ENCODE data around the gene SMYD3.
"Not testable (repeated sequence)": the region's sequence is repeated elsewhere in the genome, so short reads cannot be mapped to it uniquely, and the experiment has no call there.

The SMYD3 gene

GRCh38 chr1:246324711-246325110, 182.4 kb downstream of the SMYD3 start:
- Histone ChIP-seq H3K9me2 (replicated peaks; ENCODE audit: insufficient read depth, low read length) (no peaks in the 10 kb centered on the region), H4K20me1 (ENCODE audit: low read depth, low read length) (no peaks in the 10 kb centered on the region), H3K4me2 (ENCODE audit: low read depth, low read length, poor library complexity, severe bottlenecking) (no peak overlapping the region), H3K4me3 (ENCODE audit: insufficient read depth, low read length, poor library complexity, severe bottlenecking) (no peak overlapping the region), H3K27me3 (ENCODE audit: low read length) (no peaks in the 10 kb centered on the region), H2AFZ (ENCODE audit: low read depth, low read length, severe bottlenecking) (no peak overlapping the region), H3K9ac (ENCODE audit: low read length) (no peak overlapping the region), H3K9me3 (ENCODE audit: insufficient read depth, low read length) (no peaks in the 10 kb centered on the region), H3K79me2 (ENCODE audit: insufficient read depth, low read length) (no peaks in the 10 kb centered on the region), H3K36me3 (ENCODE audit: low read length) (no peaks in the 10 kb centered on the region), H3K27ac (ENCODE audit: low read depth, low read length) (no peak overlapping the region), H3F3A (ENCODE audit: insufficient read depth) (no peaks in the 10 kb centered on the region; the same call in 1 of the 2 replicates)
- TF ChIP-seq EZH2phosphoT487 (conservative IDR thresholded peaks at IDR 0.05; ENCODE audit: low read length): no peak
- TF ChIP-seq, protein P1, sequence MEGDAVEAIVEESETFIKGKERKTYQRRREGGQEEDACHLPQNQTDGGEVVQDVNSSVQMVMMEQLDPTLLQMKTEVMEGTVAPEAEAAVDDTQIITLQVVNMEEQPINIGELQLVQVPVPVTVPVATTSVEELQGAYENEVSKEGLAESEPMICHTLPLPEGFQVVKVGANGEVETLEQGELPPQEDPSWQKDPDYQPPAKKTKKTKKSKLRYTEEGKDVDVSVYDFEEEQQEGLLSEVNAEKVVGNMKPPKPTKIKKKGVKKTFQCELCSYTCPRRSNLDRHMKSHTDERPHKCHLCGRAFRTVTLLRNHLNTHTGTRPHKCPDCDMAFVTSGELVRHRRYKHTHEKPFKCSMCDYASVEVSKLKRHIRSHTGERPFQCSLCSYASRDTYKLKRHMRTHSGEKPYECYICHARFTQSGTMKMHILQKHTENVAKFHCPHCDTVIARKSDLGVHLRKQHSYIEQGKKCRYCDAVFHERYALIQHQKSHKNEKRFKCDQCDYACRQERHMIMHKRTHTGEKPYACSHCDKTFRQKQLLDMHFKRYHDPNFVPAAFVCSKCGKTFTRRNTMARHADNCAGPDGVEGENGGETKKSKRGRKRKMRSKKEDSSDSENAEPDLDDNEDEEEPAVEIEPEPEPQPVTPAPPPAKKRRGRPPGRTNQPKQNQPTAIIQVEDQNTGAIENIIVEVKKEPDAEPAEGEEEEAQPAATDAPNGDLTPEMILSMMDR (IDR thresholded peaks at IDR 0.05; ENCODE audit: insufficient read depth, low read length, poor library complexity, severe bottlenecking): no peak

DNA sequence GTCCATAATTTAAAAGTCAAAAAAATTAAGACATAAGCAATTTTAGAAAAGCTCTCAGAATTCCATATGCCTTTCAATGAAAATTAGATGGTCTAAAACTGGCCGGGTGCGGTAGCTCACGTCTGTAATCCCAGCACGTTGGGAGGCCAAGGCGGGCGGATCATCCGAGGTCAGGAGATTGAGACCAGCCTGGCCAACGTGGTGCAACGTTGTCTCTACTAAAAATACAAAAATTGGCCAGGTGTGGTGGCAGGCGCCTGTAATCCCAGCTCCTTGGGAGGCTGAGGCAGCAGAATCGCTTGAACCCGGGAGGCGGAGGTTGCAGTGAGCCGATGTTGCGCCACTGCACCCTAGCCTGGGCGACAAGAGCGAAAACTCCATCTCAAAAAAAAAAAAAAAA, 183.0 kb downstream of the SMYD3 start:
- not testable (repeated sequence) for H3K27ac ChIP-seq (ENCODE audit: low read depth, low read length); H4K20me1 ChIP-seq (ENCODE audit: low read depth, low read length); H3K36me3 ChIP-seq (ENCODE audit: low read length); H3K9me2 ChIP-seq (replicated peaks; ENCODE audit: insufficient read depth, low read length); H3K9ac ChIP-seq (ENCODE audit: low read length); H2AFZ ChIP-seq (ENCODE audit: low read depth, low read length, severe bottlenecking); H3K27me3 ChIP-seq (ENCODE audit: low read length); H3K9me3 ChIP-seq (ENCODE audit: insufficient read depth, low read length); H3F3A ChIP-seq (ENCODE audit: insufficient read depth); H3K4me2 ChIP-seq (ENCODE audit: low read depth, low read length, poor library complexity, severe bottlenecking); H3K79me2 ChIP-seq (ENCODE audit: insufficient read depth, low read length); H3K4me3 ChIP-seq (ENCODE audit: insufficient read depth, low read length, poor library complexity, severe bottlenecking)

- no peaks in the 10 kb centered on the region for H4K20me1 ChIP-seq (ENCODE audit: low read depth, low read length)
- no peaks in the 10 kb centered on the region for H3K79me2 ChIP-seq (ENCODE audit: insufficient read depth, low read length)
- no peak overlapping the region for H2AFZ ChIP-seq (ENCODE audit: low read depth, low read length, severe bottlenecking)
- no peak overlapping the region for H3K4me3 ChIP-seq (ENCODE audit: insufficient read depth, low read length, poor library complexity, severe bottlenecking)
- H3K27me3 ChIP-seq (ENCODE audit: low read length): no peaks in the 10 kb centered on the region
- no peaks in the 10 kb centered on the region for H3K36me3 ChIP-seq (ENCODE audit: low read length)
- no peak overlapping the region for H3K27ac ChIP-seq (ENCODE audit: low read depth, low read length)
- H3K9ac ChIP-seq (ENCODE audit: low read length): no peak overlapping the region
- H3K4me2 ChIP-seq (ENCODE audit: low read depth, low read length, poor library complexity, severe bottlenecking): no peak overlapping the region
- no peaks in the 10 kb centered on the region for H3K9me2 ChIP-seq (replicated peaks; ENCODE audit: insufficient read depth, low read length)
- H3F3A ChIP-seq (ENCODE audit: insufficient read depth): no peaks in the 10 kb centered on the region
- H3K9me3 ChIP-seq (ENCODE audit: insufficient read depth, low read length): no peaks in the 10 kb centered on the region
- TF ChIP-seq EZH2phosphoT487 (conservative IDR thresholded peaks at IDR 0.05; ENCODE audit: low read length): no peak
- TF ChIP-seq, protein P1 (IDR thresholded peaks at IDR 0.05; ENCODE audit: insufficient read depth, low read length, poor library complexity, severe bottlenecking): no peak
These were observed 186.8 kb downstream of the SMYD3 start for GRCh38 chr1:246320286-246320685.

- no peak overlapping the region for H3K9ac ChIP-seq (ENCODE audit: low read length)
- H3K4me2 ChIP-seq (ENCODE audit: low read depth, low read length, poor library complexity, severe bottlenecking): no peak overlapping the region
- H3F3A ChIP-seq (ENCODE audit: insufficient read depth): no peaks in the 10 kb centered on the region
- H2AFZ ChIP-seq (ENCODE audit: low read depth, low read length, severe bottlenecking): no peak overlapping the region
- H4K20me1 ChIP-seq (ENCODE audit: low read depth, low read length): no peaks in the 10 kb centered on the region
- no peaks in the 10 kb centered on the region for H3K9me2 ChIP-seq (replicated peaks; ENCODE audit: insufficient read depth, low read length)
- no peaks in the 10 kb centered on the region for H3K27me3 ChIP-seq (ENCODE audit: low read length)
- H3K27ac ChIP-seq (ENCODE audit: low read depth, low read length): no peak overlapping the region
- no peaks in the 10 kb centered on the region for H3K9me3 ChIP-seq (ENCODE audit: insufficient read depth, low read length)
- TF ChIP-seq EZH2phosphoT487 (conservative IDR thresholded peaks at IDR 0.05; ENCODE audit: low read length): no peak
- TF ChIP-seq, protein P1 (IDR thresholded peaks at IDR 0.05; ENCODE audit: insufficient read depth, low read length, poor library complexity, severe bottlenecking): no peak
- H3K4me3 ChIP-seq (ENCODE audit: insufficient read depth, low read length, poor library complexity, severe bottlenecking): no peak overlapping the region
- no peaks in the 10 kb centered on the region for H3K36me3 ChIP-seq (ENCODE audit: low read length)
- H3K79me2 ChIP-seq (ENCODE audit: insufficient read depth, low read length): no peaks in the 10 kb centered on the region
These were observed 187.9 kb downstream of the SMYD3 start for GRCh38 chr1:246319083-246319714.
